GM18519 (cell line): Measurements from ENCODE around the gene TMEM138.
"Not testable (repeated sequence)": the region's sequence is repeated elsewhere in the genome, so short reads cannot be mapped to it uniquely, and the experiment has no call there.

Experiments
- ATAC-seq: cut with Tn5 transposase; IDR thresholded peaks from one replicate; pipeline ENCODE4 v1.9.1; 2021; ENCODE audit warnings: mild to moderate bottlenecking, moderate library complexity; ENCODE audit not compliant: unreplicated experiment, low FRiP score

TMEM138 gene

DNA sequence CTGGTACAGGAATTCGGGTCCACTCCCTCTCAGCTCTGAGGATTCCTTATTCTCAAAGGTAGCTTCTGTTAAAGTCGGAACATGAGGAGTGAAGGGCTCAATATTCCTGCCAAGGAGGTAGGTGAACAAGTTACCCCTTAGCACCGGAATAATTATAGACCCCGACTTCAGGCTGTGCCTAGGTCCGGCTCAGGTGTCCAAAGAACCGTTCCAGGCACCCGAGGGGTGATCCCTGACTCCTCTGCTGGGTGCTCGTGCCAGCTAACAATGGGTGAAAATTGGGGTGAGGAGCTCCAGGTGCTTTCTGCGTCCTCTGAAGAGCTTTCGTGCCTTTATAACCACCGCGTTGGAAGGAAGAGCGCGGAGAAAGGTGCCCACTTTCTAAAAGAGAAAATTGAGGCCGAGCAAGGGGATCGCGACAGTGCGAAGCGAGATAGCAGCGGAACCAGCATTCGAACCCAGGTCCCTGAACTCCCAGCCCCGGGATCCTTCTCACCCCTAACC lies 885 bp upstream of the TMEM138 start:
- ATAC-seq = no peak

DNA sequence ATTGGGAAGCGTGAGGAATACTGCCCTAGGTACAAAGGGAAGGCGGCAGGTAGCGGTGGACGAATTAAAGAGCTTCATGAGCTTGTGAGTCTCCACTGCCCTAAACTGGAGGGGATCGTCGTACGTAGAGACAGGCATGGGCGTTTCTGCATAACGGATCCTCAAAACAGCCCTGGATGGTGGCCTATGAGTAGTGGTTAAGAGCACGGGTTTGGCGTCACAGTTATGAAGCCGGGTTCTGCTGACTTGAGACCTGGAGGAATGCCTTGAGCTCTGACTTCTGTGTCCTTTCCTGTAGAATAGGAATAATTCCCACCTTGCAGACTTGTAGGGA lies 335 bp downstream of the TMEM138 start:
- ATAC-seq = no peak

DNA sequence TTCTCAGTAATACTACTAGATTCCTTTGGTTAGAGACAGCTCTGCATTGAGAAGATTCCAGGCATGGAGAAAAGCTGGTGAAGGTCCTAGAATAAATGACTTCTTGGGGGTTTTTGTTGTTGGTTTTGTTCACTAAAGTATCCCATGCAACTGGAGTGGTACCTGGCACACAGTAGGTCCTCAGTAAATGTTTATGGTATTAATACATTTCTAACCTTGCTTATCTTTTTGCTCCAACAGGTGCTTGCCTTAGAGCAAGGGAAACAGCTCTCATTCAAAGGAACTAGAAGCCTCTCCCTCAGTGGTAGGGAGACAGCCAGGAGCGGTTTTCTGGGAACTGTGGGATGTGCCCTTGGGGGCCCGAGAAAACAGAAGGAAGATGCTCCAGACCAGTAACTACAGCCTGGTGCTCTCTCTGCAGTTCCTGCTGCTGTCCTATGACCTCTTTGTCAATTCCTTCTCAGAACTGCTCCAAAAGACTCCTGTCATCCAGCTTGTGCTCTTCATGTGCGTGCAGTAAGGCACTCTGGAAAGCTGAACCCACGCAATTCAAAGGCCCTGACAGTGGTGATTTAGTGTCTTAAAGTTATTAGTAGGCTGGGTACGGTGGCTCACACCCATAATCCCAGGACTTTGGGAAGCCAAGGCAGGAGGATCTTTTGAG lies 2.0 kb downstream of the TMEM138 start:
- no peak for ATAC-seq

DNA sequence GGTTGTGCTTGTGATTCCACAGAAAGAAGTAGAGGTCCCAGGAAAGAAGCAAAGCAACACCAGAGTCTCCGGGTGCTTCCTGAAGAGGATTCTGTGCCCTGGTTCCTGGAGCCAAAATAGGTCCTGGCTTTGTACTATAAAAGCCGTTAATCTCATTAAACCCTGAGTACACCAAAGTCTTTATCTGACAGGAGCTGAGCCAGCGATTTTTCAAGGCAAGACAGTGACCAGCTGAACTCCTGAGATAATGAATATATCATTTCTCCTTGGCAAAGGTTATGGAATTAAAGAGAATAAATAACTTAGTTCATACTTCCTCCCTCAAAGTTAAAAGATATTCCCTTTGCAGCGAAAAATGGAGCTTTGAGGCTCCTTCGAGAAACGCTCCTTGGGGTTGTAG lies 5.2 kb downstream of the TMEM138 start:
- no peak for ATAC-seq

DNA sequence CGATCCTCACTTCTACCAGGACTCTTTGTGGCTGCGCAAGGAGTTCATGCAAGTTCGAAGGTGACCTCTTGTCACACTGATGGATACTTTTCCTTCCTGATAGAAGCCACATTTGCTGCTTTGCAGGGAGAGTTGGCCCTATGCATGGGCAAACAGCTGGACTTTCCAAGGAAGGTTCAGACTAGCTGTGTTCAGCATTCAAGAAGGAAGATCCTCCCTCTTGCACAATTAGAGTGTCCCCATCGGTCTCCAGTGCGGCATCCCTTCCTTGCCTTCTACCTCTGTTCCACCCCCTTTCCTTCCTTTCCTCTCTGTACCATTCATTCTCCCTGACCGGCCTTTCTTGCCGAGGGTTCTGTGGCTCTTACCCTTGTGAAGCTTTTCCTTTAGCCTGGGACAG lies 6.5 kb downstream of the TMEM138 start:
- no peak for ATAC-seq

DNA sequence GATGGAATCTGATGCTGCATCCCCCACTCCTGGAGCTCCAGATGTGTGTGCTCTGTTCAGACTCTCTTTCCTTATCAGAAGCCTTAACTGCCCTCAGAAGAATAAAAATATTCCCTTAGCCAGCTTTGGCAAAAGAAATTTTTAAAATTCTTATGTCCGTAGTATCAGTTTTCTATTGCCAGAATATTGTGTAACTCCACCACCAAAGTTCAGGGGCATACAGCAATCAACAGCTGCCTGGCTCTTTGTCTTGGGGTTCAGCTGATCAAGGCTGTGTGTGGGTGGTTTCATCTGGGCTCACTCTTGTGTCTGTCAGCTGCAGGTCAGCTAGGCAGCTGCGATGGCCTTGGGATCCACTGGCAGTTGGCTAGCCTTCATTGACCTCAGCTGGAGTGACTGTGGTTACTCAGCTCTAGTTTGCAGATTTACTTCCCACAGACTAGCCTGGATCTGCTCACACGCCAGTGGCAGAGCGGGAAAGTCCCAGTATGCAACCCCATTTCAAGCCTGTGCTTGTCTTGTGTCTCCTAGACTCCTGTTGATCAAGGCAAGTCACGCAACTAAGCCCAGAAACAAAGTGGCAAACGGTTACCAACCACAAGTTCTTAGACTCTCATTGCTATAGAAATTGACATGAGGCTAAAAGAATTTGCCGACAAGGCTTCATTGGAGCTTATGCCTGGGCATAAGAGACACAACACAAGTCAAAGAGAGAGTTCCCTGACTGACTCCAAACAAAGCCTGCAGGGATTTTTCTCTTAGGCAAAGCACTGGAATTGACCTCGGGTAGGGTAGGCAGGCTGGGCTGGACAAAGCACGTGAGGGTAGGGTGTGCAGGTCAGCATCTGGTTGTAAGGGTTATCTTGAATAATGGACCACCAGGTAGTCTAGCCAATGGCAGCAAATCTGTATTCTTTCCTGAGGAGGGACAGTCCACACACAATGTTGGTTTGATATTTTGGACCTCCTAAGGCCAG lies 7.5 kb downstream of the TMEM138 start:
- no peak for ATAC-seq

DNA sequence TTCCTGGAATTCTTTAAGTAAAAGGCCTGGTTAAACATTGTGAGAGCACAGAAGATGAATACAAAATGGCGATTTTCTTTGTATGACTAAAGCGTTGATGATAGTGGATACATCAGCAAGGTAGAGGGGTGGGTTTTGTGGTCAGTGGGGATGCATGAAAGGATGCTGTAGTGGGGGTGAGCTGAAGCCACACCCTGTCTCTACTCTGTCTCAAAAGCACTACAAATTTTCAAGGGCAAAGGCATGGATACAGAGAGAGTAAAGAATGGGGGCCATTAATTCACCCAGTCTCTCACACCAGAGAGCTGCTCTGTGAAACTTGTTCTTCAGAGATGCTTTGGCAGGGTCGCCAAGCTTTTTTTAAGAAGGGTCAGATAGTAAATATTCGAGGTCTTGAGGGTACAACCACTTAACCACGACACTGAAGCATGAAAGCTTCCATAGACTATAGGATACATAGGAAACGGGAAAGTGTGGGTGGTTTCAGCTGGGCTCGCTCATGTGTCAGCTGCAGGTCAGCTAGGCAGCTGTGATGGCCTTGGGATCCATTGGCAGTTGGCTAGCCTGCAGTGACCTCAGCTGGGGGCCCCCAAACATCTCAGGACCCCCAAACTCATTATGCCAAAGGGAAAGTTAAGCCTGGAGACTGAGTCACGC lies 8.3 kb downstream of the TMEM138 start:
- no peak for ATAC-seq

DNA sequence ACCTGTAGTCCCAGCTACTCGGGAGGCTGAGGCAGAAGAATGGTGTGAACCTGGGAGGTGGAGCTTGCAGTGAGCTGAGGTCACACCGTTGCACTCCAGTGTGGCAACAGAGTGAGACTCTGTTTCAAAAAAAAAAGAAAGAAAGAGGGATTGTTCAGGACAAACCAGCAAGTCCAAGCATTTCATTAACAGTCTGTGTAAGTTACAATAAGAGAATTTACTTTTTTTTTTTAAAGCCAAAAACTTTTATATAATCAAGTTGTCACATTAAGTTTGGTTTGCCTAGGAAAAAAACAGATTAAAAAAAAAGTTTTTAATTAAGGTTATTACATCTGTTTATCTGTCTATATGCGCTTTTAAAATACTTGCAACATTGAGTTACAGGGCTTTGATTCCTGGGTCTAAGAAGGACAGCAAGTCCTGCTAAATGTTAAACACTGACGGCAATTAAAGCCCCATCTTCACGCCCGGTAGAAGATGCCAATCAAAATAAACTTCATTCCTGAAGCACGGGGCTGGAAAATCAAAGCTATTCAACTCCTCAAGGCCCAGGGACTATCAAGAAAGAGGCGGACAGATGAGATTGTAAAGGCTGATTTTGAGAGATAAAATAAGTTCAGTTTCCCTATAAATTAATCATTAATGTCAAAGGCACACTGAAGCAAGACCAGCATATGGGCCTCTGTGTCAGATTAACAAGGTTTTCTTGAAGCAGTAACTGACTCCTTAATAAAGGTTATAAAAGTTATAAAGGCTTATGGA lies 10.7 kb downstream of the TMEM138 start:
- no peak for ATAC-seq

DNA sequence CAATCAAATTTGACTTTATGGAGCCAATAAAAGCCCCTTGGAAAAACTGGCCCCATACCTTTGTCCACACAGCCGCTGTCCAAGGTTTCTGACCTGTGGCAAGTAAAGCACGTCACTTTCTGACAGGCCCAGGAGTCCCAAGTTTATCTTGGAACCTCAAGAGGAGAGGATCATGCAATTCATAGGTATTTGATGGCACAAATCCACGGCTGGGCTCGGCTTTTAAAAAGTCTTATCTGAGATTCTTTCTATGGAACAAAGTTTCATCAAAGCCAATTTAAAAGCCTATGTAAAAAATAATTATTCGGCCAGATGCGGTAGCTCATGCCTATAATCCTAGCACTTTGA lies 13.6 kb downstream of the TMEM138 start:
- no peak for ATAC-seq

DNA sequence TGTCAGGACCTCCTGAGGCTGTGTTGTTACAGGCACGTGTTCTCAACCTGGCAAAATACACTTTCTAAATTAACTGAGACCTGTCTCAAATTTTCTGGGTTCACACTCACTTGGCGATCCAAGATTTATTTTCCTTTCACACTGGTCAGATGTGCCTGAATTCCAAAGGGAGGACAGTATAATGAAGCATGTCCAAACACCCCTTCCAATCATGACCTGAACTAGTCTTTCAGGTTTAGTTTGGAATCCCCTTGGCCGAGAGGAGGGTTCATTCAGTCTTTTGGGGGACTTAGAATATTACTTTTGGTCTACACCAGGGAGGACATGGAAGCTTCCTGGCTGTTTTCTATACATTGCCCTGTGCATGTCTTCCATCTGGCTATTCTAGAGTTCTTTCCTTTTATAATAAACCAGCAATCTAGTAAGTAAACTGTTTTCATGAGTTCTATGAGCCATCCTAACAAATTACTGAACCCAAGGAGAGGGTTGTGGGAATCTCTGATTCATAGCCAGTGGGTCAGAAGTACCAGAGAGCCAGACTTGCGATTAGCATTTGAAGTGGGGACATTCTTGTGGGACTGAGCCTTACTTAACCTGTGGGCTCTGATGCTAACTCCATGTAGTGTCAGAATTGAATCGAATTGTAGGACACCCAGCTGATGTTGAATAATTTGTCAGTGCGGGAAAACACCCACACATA lies 15.4 kb downstream of the TMEM138 start:
- ATAC-seq = no peak

DNA sequence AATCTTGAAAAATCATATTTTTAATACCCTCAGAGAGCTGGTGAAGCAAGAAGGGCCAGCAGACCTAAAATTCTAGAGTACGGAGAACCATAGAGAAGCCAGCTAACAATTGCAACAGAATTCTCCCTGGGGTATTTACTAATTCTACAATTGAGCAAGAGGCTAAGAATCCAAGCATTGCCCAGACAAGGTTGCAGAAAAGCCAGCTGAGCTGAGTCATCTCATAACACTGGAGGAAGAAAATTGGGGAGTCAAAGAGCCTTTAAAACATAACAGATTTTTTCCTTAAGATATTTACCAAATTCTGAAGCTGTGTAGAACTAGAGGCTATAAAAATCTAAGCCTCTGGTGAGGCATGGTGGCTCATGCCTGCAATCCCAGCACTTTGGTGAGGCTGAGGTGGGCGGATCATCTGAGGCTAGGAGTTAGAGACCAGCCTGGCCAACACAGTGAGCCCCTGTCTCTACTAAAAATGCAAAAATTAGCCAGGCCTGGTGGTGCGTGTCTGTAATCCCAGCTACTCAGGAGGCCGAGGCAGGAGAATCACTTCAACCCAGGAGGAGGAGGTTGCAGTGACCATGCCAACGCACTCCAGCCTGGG lies 16.6 kb downstream of the TMEM138 start:
- ATAC-seq = no peak

DNA sequence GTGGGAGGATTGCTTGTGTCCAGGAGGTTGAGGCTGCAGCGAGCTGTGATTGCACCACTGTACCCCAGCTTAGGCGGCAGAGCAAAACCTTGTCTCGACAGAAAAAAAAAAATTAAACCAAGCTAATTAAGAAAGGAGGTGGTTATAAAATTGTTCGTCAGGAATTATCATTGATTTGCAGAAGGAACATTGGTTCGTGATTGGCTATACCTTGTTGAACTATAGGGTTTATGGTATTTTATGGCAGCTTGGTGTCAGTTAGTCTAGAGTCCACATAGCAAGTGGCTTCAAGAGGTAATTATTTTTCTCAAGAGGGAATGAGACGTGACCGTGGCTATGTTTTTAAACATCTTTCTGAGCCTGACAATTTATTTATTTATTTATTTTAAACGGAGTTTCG lies 18.7 kb downstream of the TMEM138 start:
- ATAC-seq = no peak

DNA sequence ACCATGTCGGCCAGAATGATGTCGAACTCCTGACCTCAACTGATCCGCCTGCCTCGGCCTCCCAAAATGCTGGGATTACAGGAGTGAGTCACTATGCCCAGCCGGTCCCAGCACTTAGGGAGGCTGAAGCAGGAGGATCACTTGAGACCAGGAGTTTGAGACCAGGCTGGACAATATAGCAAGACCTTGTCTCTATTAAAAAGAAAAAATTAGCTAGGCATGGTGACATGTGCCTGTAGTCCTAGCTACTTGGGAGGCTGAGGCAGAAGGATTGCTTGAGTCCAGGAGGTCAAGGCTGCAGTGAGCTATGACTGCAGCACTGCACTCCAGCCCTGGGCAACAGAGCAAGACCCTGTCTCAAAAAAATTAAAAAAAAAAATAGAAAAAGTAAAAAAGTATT lies 21.7 kb downstream of the TMEM138 start:
- not testable (repeated sequence) for ATAC-seq

DNA sequence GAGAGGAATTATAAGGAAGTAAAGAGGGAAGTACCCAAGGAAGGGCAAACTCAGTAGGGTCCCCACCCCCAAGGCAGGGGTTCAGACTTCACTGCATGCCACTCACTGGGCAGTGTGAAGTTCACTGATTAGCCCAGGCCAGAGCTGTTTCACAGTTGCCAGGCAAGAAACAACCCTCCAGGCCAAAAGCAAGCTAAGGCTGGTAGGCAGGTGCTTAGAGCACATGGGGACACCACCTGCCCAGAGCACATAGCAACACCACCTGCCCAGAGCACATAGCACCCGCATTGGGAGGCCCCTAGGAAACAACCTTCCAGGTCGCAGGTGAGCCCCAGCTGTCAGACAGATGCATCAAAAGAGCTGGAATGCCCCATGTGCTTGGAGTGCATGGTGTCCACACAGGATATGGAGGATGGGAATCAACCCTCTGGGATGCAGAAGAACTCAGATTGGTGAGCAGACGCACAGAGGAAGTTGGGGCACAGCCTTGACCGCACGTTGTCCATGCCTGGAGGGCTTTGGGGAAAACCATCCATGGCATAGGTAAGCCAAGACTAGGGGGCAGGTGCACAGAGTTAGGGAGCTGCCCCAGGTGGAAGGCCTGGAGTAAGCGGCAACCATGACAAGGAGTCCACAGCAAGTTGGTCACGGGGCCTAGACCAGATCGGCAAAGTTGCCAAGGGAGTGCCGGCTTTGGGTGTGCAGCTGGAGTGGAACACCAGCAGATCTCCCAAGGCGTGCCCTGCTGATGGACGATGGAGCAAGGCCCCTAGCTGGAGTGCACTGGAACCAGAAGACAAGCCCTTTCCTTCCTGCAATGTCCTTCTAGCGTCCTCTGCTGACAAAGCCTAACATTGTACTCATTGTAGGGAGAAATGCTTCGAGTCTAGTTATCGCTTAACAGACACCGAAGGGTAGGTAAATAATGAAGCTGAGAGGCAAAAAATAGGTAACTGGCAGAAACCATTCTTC lies 22.4 kb downstream of the TMEM138 start:
- no peak for ATAC-seq

DNA sequence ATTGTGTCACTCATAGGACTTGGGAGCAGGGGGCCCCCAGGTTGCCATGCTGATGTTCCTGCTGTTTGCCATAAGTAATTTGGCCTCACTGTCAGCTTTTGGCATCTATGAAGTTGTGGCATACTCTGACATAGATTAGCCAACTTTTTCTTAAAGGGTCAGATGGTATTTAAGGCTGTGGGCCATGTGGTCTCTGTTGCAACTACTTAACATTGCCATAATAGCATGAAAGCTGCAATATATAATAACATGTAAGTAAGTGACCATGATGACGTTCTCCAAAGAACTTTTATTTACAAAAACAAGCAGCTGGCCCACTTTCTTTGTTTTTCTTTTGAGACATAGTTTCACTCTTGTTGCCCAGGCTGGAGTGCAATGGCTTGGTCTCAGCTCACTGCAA lies 28.0 kb downstream of the TMEM138 start:
- ATAC-seq = no peak

DNA sequence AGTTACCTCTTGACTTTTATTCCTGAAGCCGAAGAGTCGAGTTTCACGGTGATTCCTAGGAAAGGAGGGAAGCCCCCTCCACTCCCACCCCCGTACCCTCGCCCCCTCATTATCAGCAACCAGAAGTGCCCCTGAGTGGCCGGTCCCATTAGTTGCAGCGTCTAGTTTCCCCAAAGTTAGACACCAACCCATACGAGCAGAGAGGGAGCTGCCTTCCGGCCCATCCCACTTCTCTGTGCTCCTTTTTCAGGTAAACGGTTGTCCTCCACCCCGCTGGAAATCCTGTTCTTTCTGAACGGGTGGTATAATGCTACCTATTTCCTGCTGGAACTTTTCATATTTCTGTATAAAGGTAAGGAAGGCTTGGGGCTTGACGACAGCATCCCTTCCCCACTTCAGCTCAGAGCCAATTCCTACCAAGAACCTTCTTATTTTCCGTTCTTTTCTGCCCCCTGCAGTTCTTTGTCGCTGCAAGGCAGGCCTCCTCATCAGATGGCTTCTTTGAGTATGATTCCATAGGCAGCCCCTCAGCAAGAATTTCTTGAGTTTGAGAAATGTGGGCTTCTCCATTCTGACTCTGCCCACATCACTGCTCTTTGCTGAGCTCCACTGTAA lies 30.9 kb downstream of the TMEM138 start:
- ATAC-seq = no peak

DNA sequence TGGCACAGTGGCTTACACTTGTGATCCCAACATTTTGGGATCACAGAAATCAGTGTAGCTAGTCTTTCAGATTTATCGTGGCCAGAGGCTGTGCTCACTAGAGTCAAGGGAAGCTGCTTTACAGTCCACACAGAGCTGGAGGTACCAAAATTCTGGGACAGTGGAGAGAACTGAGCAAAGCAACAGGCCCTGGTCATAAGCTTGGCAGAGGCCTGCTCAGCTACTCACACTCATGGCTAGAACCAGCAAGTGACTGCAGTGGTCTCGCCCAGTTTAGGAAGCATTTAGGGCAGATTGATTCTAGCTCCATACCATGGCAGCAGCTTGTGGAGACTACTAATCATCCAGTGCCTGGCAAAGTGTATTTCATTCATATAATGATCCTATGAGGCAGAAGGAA lies 39.0 kb downstream of the TMEM138 start:
- no peak for ATAC-seq

DNA sequence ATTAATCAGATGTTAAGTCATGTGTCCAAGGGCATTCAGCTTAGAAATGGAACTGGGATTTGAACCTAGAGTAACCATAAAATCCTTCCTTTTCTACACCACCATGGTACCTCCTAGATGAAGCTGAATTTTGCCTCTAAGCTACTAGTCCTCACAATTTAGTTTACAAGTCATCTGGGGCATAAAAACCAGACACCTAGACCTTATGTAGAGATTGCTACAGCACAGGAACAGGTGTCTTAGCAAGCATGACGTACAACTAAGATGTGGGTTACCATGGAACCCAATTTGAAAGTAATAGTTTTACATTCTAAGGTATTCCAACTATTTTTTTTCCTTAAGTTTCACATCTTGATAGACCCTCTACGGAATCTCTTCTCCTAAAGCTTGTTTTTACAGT lies 39.4 kb downstream of the TMEM138 start:
- no peak for ATAC-seq
